ENCODE data around the gene UBE2O.

Gene UBE2O

DNA sequence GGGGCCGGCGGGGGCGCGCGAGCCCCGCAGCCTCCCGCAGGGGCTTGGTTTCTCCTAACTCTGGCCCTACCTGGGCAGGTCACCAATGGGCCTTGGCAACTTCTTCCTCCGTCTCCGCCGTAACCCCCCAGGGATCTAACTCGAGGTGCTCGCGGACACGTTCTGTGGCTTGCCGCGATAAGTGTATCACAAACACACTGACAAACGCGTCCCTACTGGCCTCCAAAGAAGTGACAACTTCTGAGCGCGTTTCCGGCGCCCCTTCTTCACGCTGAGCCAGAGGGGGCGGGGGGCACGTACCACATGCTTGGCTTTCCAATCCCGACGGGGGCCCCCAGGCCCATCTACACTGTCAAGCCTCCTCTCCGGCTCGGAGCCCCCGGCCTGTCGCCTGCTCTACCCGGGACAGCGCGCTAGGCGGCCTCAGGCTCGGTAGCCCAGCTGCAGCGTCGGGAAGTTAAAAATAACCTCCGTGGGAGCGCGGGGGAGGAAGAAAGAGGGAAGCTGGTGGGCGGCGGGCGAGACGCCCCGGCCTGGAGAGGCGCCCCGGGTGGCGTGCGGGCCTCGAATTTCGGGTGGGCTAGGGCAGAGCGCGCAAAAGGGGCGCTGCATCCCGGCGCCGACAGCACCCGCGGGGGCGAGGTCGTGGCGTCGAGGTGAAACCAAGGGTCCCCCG is 69.3 kb downstream of the UBE2O start:
- no peak for TF ChIP-seq GATA3 (IDR thresholded peaks at IDR 0.05; ENCODE audit: low read depth, low read length)

DNA sequence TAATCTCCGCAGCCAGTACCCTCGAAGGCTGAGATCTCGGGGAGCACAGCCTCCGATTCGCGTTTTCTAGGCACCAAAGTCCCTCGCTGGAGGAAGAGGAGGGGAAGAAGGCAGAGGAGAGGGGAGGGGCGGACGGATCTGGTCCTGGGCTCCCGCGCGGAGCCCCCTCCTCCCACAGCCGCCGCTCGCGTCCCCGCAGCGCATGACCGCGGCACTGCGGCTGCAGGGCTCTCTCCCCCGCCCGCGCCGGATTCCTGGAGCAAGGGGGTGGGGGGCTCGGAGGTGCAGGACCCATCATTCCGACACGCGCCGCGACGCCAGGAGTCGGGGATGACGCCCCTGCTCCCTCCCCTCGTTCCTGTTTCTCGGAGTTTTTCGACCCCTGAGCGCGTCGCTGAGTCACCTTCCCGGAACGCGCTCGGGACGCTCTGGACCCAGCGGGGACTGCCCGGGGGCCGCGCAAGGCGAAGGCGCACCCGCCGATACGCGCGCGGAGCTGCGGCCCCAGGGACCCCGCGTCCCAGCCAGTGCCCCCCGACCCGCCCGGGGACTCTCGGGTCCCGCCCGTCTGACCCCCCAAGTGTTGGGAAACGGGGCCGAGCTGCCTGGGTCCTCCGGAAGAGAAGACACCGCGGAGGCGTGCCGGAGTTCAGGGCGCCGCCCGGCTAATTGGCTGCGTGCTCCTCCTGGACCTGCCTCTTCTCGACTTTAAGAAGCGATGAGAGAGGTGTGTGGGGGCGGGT is 70.0 kb downstream of the UBE2O start:
- TF ChIP-seq GATA3 (IDR thresholded peaks at IDR 0.05; ENCODE audit: low read depth, low read length) = no peak
- no peak for TF ChIP-seq GATA2 (IDR thresholded peaks at IDR 0.05; ENCODE audit: low read depth, low read length)

DNA sequence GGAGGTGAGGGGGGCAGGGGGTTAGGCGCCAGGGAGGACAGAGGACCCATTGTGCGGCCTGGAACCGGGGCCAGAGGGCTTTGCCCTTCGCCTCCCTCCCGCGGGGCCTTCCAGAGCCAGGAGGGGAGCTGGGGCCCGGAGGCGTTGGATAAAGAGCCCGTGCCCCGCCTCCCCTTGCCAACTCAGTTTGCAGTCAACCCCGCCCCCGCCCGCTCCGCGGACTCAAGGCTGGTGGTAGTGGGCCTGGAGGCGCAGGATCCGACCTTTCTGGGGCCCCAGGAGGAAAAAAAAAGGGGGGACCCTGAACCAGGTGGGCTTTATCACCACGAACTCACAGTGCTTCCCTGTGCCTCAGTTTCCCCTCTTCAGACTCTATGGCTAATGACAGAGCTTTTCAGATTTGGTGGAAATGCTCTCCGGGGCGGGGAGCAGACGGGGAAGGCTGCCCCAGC is 70.6 kb downstream of the UBE2O start:
- no peak for TF ChIP-seq GATA2 (IDR thresholded peaks at IDR 0.05; ENCODE audit: low read depth, low read length)
- TF ChIP-seq GATA3 (IDR thresholded peaks at IDR 0.05; ENCODE audit: low read depth, low read length) = no peak

DNA sequence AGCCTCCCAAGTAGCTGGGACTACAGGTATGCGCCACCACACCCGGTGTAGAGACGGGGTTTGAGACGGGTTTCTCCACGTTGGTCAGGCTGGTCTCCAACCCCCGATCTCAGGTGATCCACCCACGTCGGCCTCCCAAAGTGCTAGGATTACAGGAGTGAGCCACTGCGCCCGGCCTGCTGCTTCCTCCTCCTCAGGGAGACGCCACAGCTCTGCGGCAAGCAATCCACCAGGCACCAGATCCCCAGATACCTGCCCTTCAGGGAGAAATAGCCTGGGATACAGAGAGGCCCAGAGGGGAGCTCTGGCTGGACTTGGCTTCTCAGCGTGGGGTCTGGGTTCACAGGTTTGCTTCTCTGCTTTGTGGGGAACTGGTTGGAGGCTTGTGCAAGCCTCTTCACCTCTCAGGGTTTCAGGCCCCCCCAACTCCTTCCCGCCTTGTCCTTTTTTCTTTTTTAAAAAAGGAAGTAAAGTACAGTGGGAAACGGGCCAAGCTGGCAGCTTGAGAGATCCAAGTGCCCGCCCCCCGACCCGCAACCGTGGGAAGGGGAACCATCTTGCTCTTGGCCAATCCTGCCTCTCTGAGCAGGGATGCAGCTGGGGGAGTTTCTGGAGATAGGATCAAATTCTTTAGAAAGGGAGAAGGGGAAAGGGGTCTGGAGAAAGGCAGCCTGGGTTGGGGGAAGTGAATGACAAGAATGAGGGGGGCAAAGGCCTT is 71.2 kb downstream of the UBE2O start:
- TF ChIP-seq GATA3 (IDR thresholded peaks at IDR 0.05; ENCODE audit: low read depth, low read length) (no peak), GATA2 (IDR thresholded peaks at IDR 0.05; ENCODE audit: low read depth, low read length) (no peak)

DNA sequence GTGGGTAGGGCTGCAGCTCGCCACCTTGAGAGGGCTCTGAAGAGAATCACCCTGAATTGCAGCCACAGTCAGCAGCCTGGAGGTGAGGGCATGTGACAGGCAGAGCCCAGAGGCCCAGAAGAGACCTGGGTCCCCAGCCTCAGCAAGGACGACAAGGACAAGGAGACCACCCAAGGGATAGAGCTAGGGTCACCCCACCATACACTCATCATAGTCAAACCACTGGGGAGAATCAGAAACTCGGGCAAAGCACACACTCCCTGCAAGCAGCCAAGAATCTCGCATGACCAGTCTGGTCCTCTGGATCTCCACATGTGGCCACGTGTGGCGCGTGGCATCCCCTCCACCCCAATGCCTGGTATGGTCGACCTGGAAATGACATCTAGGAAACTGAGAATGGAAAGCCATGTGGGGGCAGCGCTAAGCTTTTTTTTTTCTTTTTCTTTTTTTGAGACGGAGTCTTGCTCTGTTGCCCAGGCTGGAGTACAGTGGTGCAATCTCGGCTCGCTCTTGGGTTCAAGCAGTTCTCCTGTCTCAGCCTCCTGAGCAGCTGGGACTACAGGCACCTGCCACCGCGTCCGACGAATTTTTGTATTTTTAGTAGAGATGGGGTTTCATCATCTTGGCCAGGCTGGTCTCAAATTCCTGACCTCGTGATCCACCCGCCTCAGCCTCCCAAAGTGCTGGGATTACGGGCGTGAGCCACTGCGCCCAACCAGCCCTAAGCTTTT is 73.1 kb downstream of the UBE2O start:
- TF ChIP-seq GATA2 (IDR thresholded peaks at IDR 0.05; ENCODE audit: low read depth, low read length) (no peak), GATA3 (IDR thresholded peaks at IDR 0.05; ENCODE audit: low read depth, low read length) (no peak)

DNA sequence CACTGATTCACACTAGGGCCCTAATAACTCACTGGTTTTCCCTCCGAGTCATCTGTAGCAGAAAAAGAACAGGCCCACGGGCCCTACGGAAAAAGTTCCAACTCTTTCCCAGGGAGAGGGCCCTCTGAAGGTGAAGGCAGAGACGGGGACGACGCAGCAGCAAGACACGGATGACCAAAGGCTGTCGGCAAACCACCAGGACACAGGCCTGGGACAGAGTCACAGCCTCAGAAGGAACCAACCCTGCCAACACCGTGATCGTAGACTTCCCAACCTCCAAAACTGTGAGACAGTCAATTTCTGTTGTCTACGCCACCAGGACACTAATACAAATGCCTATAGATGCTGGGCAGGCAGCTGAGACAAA is 73.7 kb downstream of the UBE2O start:
- no peak for TF ChIP-seq GATA2 (IDR thresholded peaks at IDR 0.05; ENCODE audit: low read depth, low read length)
- TF ChIP-seq GATA3 (IDR thresholded peaks at IDR 0.05; ENCODE audit: low read depth, low read length) = no peak

DNA sequence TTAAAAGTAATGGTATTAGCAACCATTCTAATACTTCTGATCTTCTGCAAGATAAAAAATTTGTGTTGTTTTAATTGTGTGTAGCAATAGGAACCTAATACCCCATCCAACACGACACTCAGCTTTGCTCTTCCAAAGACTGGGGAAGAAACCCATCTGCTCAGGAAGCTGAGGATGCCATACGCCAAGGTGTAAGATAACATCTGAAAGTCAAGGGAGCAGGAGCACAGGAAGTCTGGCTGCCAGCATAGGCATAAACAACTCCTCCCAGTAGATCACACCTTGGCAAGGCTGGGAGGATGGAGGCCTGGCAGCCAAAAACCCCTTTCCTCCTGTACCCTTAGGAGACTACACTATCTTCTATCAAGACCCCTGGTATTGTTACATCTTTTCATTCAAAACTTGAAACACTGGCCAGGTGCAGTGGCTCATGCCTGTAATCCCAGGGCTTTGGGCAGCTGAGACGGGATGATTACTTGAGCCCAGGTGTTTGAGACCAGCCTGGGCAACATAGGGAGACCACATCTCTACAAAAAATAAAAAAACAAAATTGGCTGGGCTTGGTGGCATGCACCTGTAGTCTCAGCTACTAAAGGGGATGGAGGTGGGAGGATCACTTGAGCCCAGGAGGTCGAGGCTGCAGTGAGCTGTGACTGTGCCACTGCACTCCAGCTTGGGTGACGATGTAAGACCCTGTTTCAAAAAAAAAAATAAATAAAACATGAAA is 74.2 kb downstream of the UBE2O start:
- TF ChIP-seq GATA3 (IDR thresholded peaks at IDR 0.05; ENCODE audit: low read depth, low read length) (no peak), GATA2 (IDR thresholded peaks at IDR 0.05; ENCODE audit: low read depth, low read length) (no peak; the same call in 1 of the 2 replicates)

DNA sequence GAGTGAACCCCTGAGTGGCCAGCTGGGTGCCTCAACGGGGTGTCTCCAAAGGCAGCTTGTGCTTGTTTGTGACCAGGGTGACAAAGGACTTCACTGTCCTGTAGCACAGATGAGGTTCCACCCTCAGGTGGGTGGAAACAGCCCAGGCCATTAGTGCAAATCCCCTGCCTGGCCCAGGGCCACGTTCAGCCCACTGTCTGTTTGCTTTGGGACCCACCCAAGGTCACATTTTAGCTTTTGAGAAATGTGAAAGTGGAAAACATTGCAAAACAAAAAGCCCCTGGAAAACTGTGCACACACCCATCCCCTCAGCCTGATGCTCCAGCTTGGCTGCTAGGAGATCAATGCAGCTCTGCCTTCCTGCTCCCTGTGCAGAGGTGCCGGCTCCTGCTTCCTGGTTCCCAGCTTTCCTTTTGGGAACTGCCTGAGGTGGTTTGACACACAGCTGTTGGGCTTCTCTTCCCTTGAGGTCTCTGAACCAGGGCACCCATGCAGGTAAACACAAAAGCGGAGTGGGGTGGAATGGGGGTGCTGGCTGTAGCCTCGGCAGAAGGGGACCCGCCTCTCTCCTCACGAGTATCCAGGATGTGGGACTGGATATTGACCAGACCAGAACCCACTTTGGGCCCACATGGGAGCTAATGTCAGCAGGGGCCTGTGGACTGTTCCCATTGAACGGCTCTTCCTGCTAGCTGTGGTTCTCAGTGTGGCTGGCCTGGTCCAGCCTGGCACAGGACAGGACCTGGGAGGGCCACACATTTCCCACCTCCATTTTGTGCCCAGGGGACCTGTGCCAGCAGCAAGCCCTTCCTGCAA is 76.4 kb downstream of the UBE2O start:
- TF ChIP-seq GATA2 (IDR thresholded peaks at IDR 0.05; ENCODE audit: low read depth, low read length) = no peak
- TF ChIP-seq GATA3 (IDR thresholded peaks at IDR 0.05; ENCODE audit: low read depth, low read length) = no peak

DNA sequence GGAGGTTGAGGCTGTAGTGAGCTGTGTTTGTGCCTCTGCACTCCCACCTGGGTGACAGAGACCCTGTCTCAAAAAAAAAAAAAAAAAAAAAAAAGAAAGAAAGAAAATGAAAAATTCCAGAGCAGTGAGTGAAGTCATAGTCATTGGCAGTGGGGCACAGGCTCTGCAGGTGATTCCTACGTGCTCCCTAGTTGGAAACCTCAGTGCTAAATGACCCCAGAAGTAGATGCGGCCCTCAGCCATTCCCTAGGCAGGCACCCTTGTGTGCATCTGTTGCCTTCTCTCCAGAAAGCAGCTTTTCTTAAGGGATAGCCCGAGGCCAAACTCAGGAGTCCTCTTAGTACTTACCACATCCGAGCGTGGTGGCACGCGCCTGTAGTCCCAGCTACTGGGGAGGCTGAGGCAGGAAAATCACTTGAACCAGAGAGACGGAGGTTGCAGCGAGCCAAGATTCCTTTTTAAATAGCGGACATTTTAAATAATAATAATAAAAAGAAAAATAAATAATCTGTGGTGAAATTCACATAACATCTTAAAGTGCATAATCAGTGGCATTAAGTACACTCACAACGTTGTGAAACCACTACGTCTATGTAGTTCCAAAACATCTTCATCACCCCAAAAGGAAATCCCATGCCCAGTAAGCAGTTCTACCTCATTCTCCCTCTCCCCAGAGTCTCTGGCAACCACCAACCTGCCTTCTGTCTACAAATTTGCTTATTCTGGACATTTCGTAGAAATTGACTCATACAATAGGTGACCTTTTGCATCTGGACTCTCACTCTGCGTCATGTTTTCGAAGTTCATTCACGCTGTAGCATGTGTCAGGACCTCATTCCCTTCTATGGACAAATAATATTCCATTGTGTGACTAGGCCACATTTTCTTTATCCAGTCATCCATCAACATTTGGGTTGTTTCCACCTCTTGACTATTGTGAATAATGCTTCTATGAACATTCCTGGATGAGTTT is 81.0 kb downstream of the UBE2O start:
- TF ChIP-seq GATA3 (IDR thresholded peaks at IDR 0.05; ENCODE audit: low read depth, low read length) = no peak
- TF ChIP-seq GATA2 (IDR thresholded peaks at IDR 0.05; ENCODE audit: low read depth, low read length) = no peak

DNA sequence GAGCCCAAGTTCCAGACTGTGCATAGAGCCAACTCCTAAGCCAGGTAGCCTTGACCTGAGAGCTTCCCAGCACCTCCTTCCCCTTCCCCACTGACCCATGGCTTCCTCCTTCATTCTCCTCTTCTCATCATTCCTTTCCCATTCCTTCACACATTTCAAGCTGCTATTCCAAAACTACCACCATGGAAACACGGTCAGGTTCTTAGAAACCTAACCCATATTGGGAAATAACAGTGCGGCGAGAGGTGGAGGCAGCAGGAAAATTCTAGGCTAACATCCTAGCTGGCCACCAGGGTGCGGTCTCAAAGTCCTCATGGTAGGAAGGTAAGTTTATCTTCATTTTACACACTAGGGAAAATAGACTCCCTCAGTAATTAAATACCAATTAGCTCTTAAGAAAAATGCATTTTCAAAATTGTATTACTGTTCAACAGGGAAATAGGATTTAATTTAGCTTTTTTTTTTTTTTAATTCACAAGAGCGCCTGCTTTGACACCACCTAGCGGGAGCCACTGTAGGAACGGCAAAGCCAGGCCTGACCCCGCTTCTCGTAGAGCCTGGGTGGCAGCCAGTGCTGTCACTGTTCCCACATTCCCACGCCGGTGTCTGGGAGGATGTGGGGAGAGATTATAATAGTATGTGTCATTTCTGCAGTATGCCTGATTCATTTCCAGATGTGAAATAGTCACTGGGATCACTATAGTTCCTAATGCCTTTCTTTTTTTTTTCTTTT is 82.5 kb downstream of the UBE2O start:
- TF ChIP-seq GATA2 (IDR thresholded peaks at IDR 0.05; ENCODE audit: low read depth, low read length) = no peak
- no peak for TF ChIP-seq GATA3 (IDR thresholded peaks at IDR 0.05; ENCODE audit: low read depth, low read length)

DNA sequence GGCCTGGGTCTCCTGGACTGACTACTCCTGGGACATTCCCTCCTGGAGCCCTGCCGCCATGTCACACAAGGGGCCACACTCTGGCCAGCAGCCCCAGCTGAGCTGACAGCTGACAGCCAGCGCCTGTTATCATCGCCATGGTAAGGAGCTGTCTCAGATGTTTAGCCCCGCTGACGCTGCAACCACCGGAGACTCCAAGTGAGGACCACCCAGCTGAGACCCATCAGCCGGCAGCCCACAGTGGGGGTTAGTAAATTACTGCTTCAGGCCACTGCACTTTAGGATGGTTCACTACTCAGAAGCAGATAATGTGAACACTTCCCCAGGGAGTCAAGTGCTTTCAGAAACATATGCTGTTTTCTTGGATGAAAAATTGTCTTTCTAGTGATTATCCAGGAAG is 83.1 kb downstream of the UBE2O start:
- TF ChIP-seq GATA3 (IDR thresholded peaks at IDR 0.05; ENCODE audit: low read depth, low read length) (no peak), GATA2 (IDR thresholded peaks at IDR 0.05; ENCODE audit: low read depth, low read length) (no peak)
